Mucosa of descending colon (tissue), 3 donors: Measurements from ENCODE around the gene GNE. TPM values are rescaled to one million over a fixed set of nuclear protein-coding genes. Genes with fewer than 3 reads are reported as not detected.
"Not testable (repeated sequence)": the region's sequence is repeated elsewhere in the genome, so short reads cannot be mapped to it uniquely, and the experiment has no call there.

ENCODE experiments used
- ATAC-seq: fragments of 200-7000 bp; cut with Tn5 transposase; one replicate; pipeline ENCODE4 v1.9.1; 2020; ENCODE audit warnings: mild to moderate bottlenecking, moderate library complexity
- DNase-seq, 3 donors: peaks; one replicate each; pipeline ENCODE4 v3.0.0-alpha.2; 2020
- H3K36me3 ChIP-seq: fragments of 200-600 bp; one replicate; pipeline ENCODE4 v1.8.0; 2021; ENCODE audit warnings: low read depth, mild to moderate bottlenecking
- H3K4me1 ChIP-seq: fragments of 200-600 bp; one replicate; pipeline ENCODE4 v1.8.0; 2021; ENCODE audit warnings: low read depth, mild to moderate bottlenecking
- H3K4me3 ChIP-seq: fragments of 200-600 bp; one replicate; pipeline ENCODE4 v1.8.0; 2021; ENCODE audit warnings: mild to moderate bottlenecking
- H3K9me3 ChIP-seq: fragments of 200-600 bp; one replicate; pipeline ENCODE4 v1.8.0; 2021; ENCODE audit warnings: mild to moderate bottlenecking
- CTCF ChIP-seq: fragments of 200-600 bp; IDR thresholded peaks from one replicate; pipeline ENCODE4 v1.8.0; 2022; ENCODE audit warnings: antibody characterized with exemption, mild to moderate bottlenecking
- intact Hi-C, 2 donors: fragments of 100-400 bp; cut with DNase I in 1 of 2; cut with micrococcal nuclease in 1 of 2; formaldehyde crosslinking; loops; one replicate each; pipeline versions ENCODE4 v1.11.0 to v1.11.1; 2022; cut with DNase I, micrococcal nuclease
- long read RNA-seq, 2 donors: library from polyadenylated mRNA; unstranded; transcript quantifications; one replicate each; pipeline ENCODE4 v2.0.0, GENCODE V29; 2019 to 2021
- total RNA-seq, 3 donors: library from RNA; stranded (reverse); fragmentation: NEBNext Ultra II Directional in 2 of 3; extraction: Animal tissue kit (Norgen Biotek cat#: 25700) in 2 of 3; gene quantifications; one replicate each; pipeline versions ENCODE4 v1.2.1 to v1.2.4, GENCODE V29; 2021 to 2023
- donor health status: DM: no; HTN: no; CAD: no; lungs with moderate emphysema.
- donor health status: DM: no; HTN: no; CAD: no.
- donor health status: DM: no; HTN: yes; CAD: no.

Gene GNE
- total RNA-seq, result 100 to 1,000 TPM in 1 of 3 donors, 10 to 100 TPM in 2; 56.6 to 107 (median 93.0) TPM
- long read RNA-seq, donor 1, full-length matches to known transcripts, result 2 of 5 reads
- long read RNA-seq, donor 1, partial matches to known transcripts, result 1 of 5 reads
- long read RNA-seq, donor 1, other reads (novel, unspliced or antisense), result 2 of 5 reads
- long read RNA-seq, donor 2, full-length matches to known transcripts, result 4 of 6 reads
- long read RNA-seq, donor 2, partial matches to known transcripts, result 0 of 6 reads
- long read RNA-seq, donor 2, other reads (novel, unspliced or antisense), result 2 of 6 reads

- no peaks in the 10 kb centered on the region for H3K9me3 ChIP-seq
- intact Hi-C loops, result no loop called here
- TF ChIP-seq CTCF, result no peak
- H3K4me3 ChIP-seq, result peak within 1 kb of the TSS; percentile 48
- ATAC-seq (peak; percentile 96), DNase-seq (peak; percentile 96 to 99 (median 97))
- peaks cover 10% of the 10 kb centered on the region for H3K4me1 ChIP-seq
- no peaks in the 10 kb centered on the region for H3K36me3 ChIP-seq
Observed at GRCh38 chr9:36258208-36258995, at the start of gene GNE. Gene GNE, minus strand, starts transcription at chr9:36258448. Its CDS starts 9,093 bp downstream, at chr9:36249355.

- ATAC-seq, result peak; percentile 96
- Histone ChIP-seq H3K9me3 (no peaks in the 10 kb centered on the region), H3K4me3 (no peak overlapping the region), H3K4me1 (peaks cover 2% of the 10 kb centered on the region), H3K36me3 (no peaks in the 10 kb centered on the region)
- DNase-seq, result peak in 2 of 3 donors; percentile 55 to 56
- TF ChIP-seq CTCF, result no peak
- intact Hi-C loops, result no loop called here
Observed at GRCh38 chr9:36306471-36307306, 48.4 kb upstream of the GNE start.

GRCh38 chr9:36304366-36304765, 46.1 kb upstream of the GNE start:
- H3K36me3 ChIP-seq, ATAC-seq, H3K4me3 ChIP-seq, H3K4me1 ChIP-seq, intact Hi-C loops, H3K9me3 ChIP-seq, DNase-seq: not testable (repeated sequence)

- intact Hi-C loops, result no loop called here
- no peak overlapping the region for H3K4me3 ChIP-seq
- H3K4me1 ChIP-seq, result peaks cover 2% of the 10 kb centered on the region
- DNase-seq, result no peak
- ATAC-seq, result no peak
- TF ChIP-seq CTCF, result no peak
- H3K36me3 ChIP-seq, result no peaks in the 10 kb centered on the region
- no peaks in the 10 kb centered on the region for H3K9me3 ChIP-seq
Observed at GRCh38 chr9:36301227-36301626, 43.0 kb upstream of the GNE start.

GRCh38 chr9:36298566-36298965, 40.3 kb upstream of the GNE start:
- Histone ChIP-seq H3K4me1 (peaks cover 4% of the 10 kb centered on the region), H3K4me3 (no peak overlapping the region), H3K9me3 (no peaks in the 10 kb centered on the region), H3K36me3 (no peaks in the 10 kb centered on the region)
- ATAC-seq (no peak), DNase-seq (no peak)
- no peak for TF ChIP-seq CTCF
- intact Hi-C loops, result no loop called here
